HG03066 (cell line): ENCODE results near the gene SCARF2.
"Not testable (repeated sequence)": the region's sequence is repeated elsewhere in the genome, so short reads cannot be mapped to it uniquely, and the experiment has no call there.

Source experiments
- ATAC-seq: cut with Tn5 transposase; IDR thresholded peaks from one replicate; pipeline ENCODE4 v1.9.1; 2021; ENCODE audit warnings: low read depth; ENCODE audit not compliant: unreplicated experiment

The SCARF2 gene

GRCh38 chr22:20415241-20415640 is 22.4 kb downstream of the SCARF2 start:
- ATAC-seq: not testable (repeated sequence)

- ATAC-seq: no peak
Observed at GRCh38 chr22:20414450-20414849, 23.2 kb downstream of the SCARF2 start.

GRCh38 chr22:20414059-20414440 is 23.6 kb downstream of the SCARF2 start:
- ATAC-seq: no peak

- ATAC-seq: no peak
Observed at GRCh38 chr22:20413217-20414058, 24.2 kb downstream of the SCARF2 start.

- ATAC-seq: no peak
Observed at GRCh38 chr22:20412474-20413216, 25.0 kb downstream of the SCARF2 start.

GRCh38 chr22:20409385-20409784 is 28.2 kb downstream of the SCARF2 start:
- not testable (repeated sequence) for ATAC-seq

- ATAC-seq: no peak
Observed at GRCh38 chr22:20408891-20409290, 28.7 kb downstream of the SCARF2 start.

GRCh38 chr22:20407829-20408228 is 29.8 kb downstream of the SCARF2 start:
- no peak for ATAC-seq

- no peak for ATAC-seq
Observed at GRCh38 chr22:20406686-20407408, 30.8 kb downstream of the SCARF2 start.

- no peak for ATAC-seq
Observed at GRCh38 chr22:20405931-20406685, 31.5 kb downstream of the SCARF2 start.

GRCh38 chr22:20405291-20405930 is 32.2 kb downstream of the SCARF2 start:
- no peak for ATAC-seq

GRCh38 chr22:20404881-20405280 is 32.7 kb downstream of the SCARF2 start:
- ATAC-seq: no peak

GRCh38 chr22:20403779-20404140 is 33.9 kb downstream of the SCARF2 start:
- ATAC-seq: no peak

GRCh38 chr22:20402960-20403778 is 34.5 kb downstream of the SCARF2 start:
- no peak for ATAC-seq

GRCh38 chr22:20401376-20402014 is 36.1 kb downstream of the SCARF2 start:
- ATAC-seq: no peak

GRCh38 chr22:20400606-20401375 is 36.8 kb downstream of the SCARF2 start:
- no peak for ATAC-seq

GRCh38 chr22:20399866-20400605 is 37.6 kb downstream of the SCARF2 start:
- ATAC-seq: no peak
